H1 (cell line): ENCODE measurements around the gene TUBA8. TPM values are rescaled to one million over a fixed set of nuclear protein-coding genes. Genes with fewer than 3 reads are reported as not detected.

ENCODE experiments used
- CTCF ChIA-PET: fragments of 300-600 bp; sonication (Branson Sonifier 250); formaldehyde crosslinking; loops from one replicate; lab custom pipeline; 2021; ENCODE audit not compliant: partially characterized antibody; lab: Charles Lee
- POLR2A ChIA-PET: fragments of 300-600 bp; sonication (Branson Sonifier 250); formaldehyde crosslinking; loops from one replicate; lab custom pipeline; 2021; ENCODE audit warnings: inconsistent platforms; ENCODE audit not compliant: partially characterized antibody; lab: Charles Lee
- DNase-seq, 2 experiments: peaks; one replicate each; pipeline versions ENCODE4 v3.0.0 to v3.0.0-alpha.2; 2010 to 2022; ENCODE audit warnings: low spot score in 2 of 2, low read depth in 1 of 2, mixed read lengths in 1 of 2
- FAIRE-seq: peaks from 2 replicates; lab custom pipeline; 2011; peaks lifted over from hg19 to GRCh38; lab: Jason Lieb, UNC
- H2AFZ ChIP-seq: 2 replicates; pipeline ENCODE4 v1.8.1; 2012; ENCODE audit warnings: low read length, inconsistent platforms
- H2AK5ac ChIP-seq: 2 replicates; pipeline ENCODE4 v1.6.1; 2013; ENCODE audit warnings: low read depth, low read length
- H2BK120ac ChIP-seq: replicated peaks from 2 replicates; pipeline ENCODE3; 2013; ENCODE audit warnings: low read depth, low read length, inconsistent platforms
- H2BK12ac ChIP-seq: 2 replicates; pipeline ENCODE4 v1.6.1; 2013; ENCODE audit warnings: low read depth, low read length
- H2BK15ac ChIP-seq: 2 replicates; pipeline ENCODE4 v1.6.1; 2013; ENCODE audit warnings: low read length
- H2BK20ac ChIP-seq: 2 replicates; pipeline ENCODE4 v1.6.1; 2013; ENCODE audit warnings: low read length
- H2BK5ac ChIP-seq: 2 replicates; pipeline ENCODE4 v1.6.1; 2013; ENCODE audit warnings: low read depth, low read length
- H3K14ac ChIP-seq: 2 replicates; pipeline ENCODE4 v1.6.1; 2013; ENCODE audit warnings: inconsistent platforms; ENCODE audit not compliant: insufficient read length
- H3K18ac ChIP-seq: 2 replicates; pipeline ENCODE4 v1.6.1; 2013; ENCODE audit warnings: low read length; ENCODE audit errors: extremely low read depth
- H3K23ac ChIP-seq: 2 replicates; pipeline ENCODE4 v1.6.1; 2013; ENCODE audit warnings: inconsistent platforms; ENCODE audit not compliant: insufficient read length
- H3K23me2 ChIP-seq: 2 replicates; pipeline ENCODE4 v1.6.1; 2013; ENCODE audit warnings: low read depth, low read length
- H3K27ac ChIP-seq: 2 replicates; pipeline ENCODE4 v1.6.1; 2011; ENCODE audit warnings: low read depth, low read length, inconsistent platforms
- H3K27me3 ChIP-seq, 4 experiments: replicated peaks in 1 of 4; 1 replicate in 1 of 4; 2 replicates in 3 of 4; pipeline versions ENCODE4 v1.6.1 to v1.8.1; 2011 to 2013; ENCODE audit warnings: low read length in 3 of 4, mild to moderate bottlenecking in 3 of 4, inconsistent platforms in 2 of 4, mixed read lengths in 2 of 4, moderate library complexity in 1 of 4; ENCODE audit not compliant: control insufficient read depth in 3 of 4, insufficient read depth in 3 of 4; ENCODE audit errors: extremely low read depth in 1 of 4
- H3K36me3 ChIP-seq, 4 experiments: 2 replicates each; pipeline versions ENCODE4 v1.6.1 to v1.8.1; 2011 to 2013; ENCODE audit warnings: mild to moderate bottlenecking in 4 of 4, low read length in 3 of 4, moderate library complexity in 2 of 4, control low read depth in 1 of 4, inconsistent platforms in 1 of 4; ENCODE audit not compliant: insufficient read depth in 4 of 4, control insufficient read depth in 2 of 4
- H3K4ac ChIP-seq: replicated peaks from 2 replicates; pipeline ENCODE3; 2013; ENCODE audit warnings: low read length, low read depth, mixed read lengths, inconsistent platforms; ENCODE audit not compliant: insufficient read length
- H3K4me1 ChIP-seq, 4 experiments: replicated peaks in 1 of 4; 1 replicate in 1 of 4; 2 replicates in 3 of 4; pipeline versions ENCODE4 v1.6.1 to v1.8.1; 2011 to 2013; ENCODE audit warnings: low read length in 3 of 4, inconsistent platforms in 2 of 4, mixed read lengths in 1 of 4; ENCODE audit not compliant: insufficient read depth in 4 of 4, control insufficient read depth in 3 of 4
- H3K4me2 ChIP-seq, 2 experiments: 2 replicates each; pipeline versions ENCODE4 v1.6.1 to v1.8.1; 2011 to 2013; ENCODE audit warnings: low read depth in 2 of 2, low read length in 2 of 2, control low read depth in 1 of 2, inconsistent platforms in 1 of 2, mild to moderate bottlenecking in 1 of 2; ENCODE audit not compliant: insufficient read depth in 1 of 2
- H3K4me3 ChIP-seq, 4 experiments: fragments of 200-600, 300-600 bp in 1 of 4; sonication (generic), shearing (Covaris generic), sonication (Bioruptor Twin) in 1 of 4; 2 replicates each; pipeline versions ENCODE4 v1.5.1 to v1.8.1; 2011 to 2016; ENCODE audit warnings: low read length in 4 of 4, low read depth in 3 of 4, control low read depth in 2 of 4, inconsistent platforms in 2 of 4, mild to moderate bottlenecking in 2 of 4, mixed read lengths in 1 of 4, moderate library complexity in 1 of 4; ENCODE audit not compliant: insufficient read depth in 2 of 4; ENCODE audit errors: extremely low read depth in 1 of 4
- H3K56ac ChIP-seq: replicated peaks from 2 replicates; pipeline ENCODE3; 2013; ENCODE audit warnings: low read depth, mild to moderate bottlenecking, mixed read lengths, low read length, inconsistent platforms; ENCODE audit not compliant: insufficient read length
- H3K79me1 ChIP-seq: 2 replicates; pipeline ENCODE4 v1.6.1; 2013; ENCODE audit warnings: low read depth, low read length, control low read depth
- H3K79me2 ChIP-seq, 2 experiments: 2 replicates each; pipeline versions ENCODE4 v1.6.1 to v1.8.1; 2012 to 2013; ENCODE audit warnings: low read length in 2 of 2, mild to moderate bottlenecking in 2 of 2, inconsistent platforms in 1 of 2; ENCODE audit not compliant: insufficient read depth in 2 of 2, control insufficient read depth in 1 of 2
- H3K9ac ChIP-seq, 4 experiments: replicated peaks in 1 of 4; 1 replicate in 1 of 4; 2 replicates in 3 of 4; pipeline versions ENCODE4 v1.6.1 to v1.8.1; 2011 to 2013; ENCODE audit warnings: low read depth in 3 of 4, low read length in 3 of 4, control low read depth in 2 of 4, mild to moderate bottlenecking in 2 of 4, moderate library complexity in 2 of 4, inconsistent platforms in 1 of 4; ENCODE audit errors: extremely low read depth in 1 of 4
- H3K9me3 ChIP-seq, 2 experiments: 2 replicates each; pipeline versions ENCODE4 v1.6.1 to v1.8.1; 2012 to 2013; ENCODE audit warnings: mild to moderate bottlenecking in 2 of 2, moderate library complexity in 2 of 2, control low read depth in 1 of 2, inconsistent platforms in 1 of 2, low read depth in 1 of 2, low read length in 1 of 2, mixed read lengths in 1 of 2; ENCODE audit not compliant: insufficient read depth in 2 of 2
- H4K20me1 ChIP-seq, 2 experiments: replicated peaks in 1 of 2; 2 replicates each; pipeline versions ENCODE3 to v1.8.1; 2011 to 2013; ENCODE audit warnings: inconsistent platforms in 2 of 2, low read length in 2 of 2, mild to moderate bottlenecking in 1 of 2; ENCODE audit not compliant: insufficient read depth in 2 of 2, control insufficient read depth in 1 of 2
- H4K5ac ChIP-seq: 2 replicates; pipeline ENCODE4 v1.6.1; 2013; ENCODE audit warnings: low read length, low read depth, mixed read lengths, inconsistent platforms; ENCODE audit not compliant: insufficient read length
- H4K8ac ChIP-seq: 2 replicates; pipeline ENCODE4 v1.8.0; 2013; ENCODE audit warnings: mild to moderate bottlenecking, moderate library complexity, low read length, inconsistent platforms; ENCODE audit not compliant: insufficient read depth; ENCODE audit errors: extremely low read depth
- H4K91ac ChIP-seq: replicated peaks from 2 replicates; pipeline ENCODE3; 2013; ENCODE audit warnings: low read length, mixed read lengths, inconsistent platforms; ENCODE audit not compliant: insufficient read length
- CEBPB ChIP-seq: IDR thresholded peaks from 2 replicates; pipeline ENCODE4 v1.6.1; 2012; ENCODE audit warnings: low read depth, low read length
- HDAC2 ChIP-seq, 2 experiments: fragments of 300-600 bp in 1 of 2; sonication (generic) in 1 of 2; IDR thresholded peaks; 2 replicates each; pipeline ENCODE4 v1.6.1; 2011 to 2012; ENCODE audit warnings: low read depth in 2 of 2, low read length in 2 of 2, mild to moderate bottlenecking in 2 of 2, moderate library complexity in 2 of 2, borderline replicate concordance in 1 of 2, inconsistent platforms in 1 of 2
- MAFK ChIP-seq: IDR thresholded peaks from 2 replicates; pipeline ENCODE4 v1.6.1; 2012; ENCODE audit warnings: low read depth, mild to moderate bottlenecking, improper control_type of control experiment, low read length
- POLR2A ChIP-seq, 2 experiments: IDR thresholded peaks; 1 replicate in 1 of 2; 2 replicates in 1 of 2; pipeline ENCODE4 v1.6.1; 2011; ENCODE audit warnings: low read depth in 2 of 2, low read length in 2 of 2, mild to moderate bottlenecking in 2 of 2; ENCODE audit errors: control extremely low read depth in 1 of 2
- POLR2AphosphoS5 ChIP-seq: IDR thresholded peaks from 2 replicates; pipeline ENCODE4 v1.6.1; 2011; ENCODE audit warnings: low read depth, low read length
- RAD21 ChIP-seq, 2 experiments: IDR thresholded peaks in 1 of 2; conservative IDR thresholded peaks in 1 of 2; 2 replicates each; pipeline ENCODE4 v1.6.1; 2011; ENCODE audit warnings: low read depth in 2 of 2, low read length in 2 of 2, improper control_type of control experiment in 1 of 2, inconsistent platforms in 1 of 2, mild to moderate bottlenecking in 1 of 2, moderate library complexity in 1 of 2
- SP4 ChIP-seq: IDR thresholded peaks from 2 replicates; pipeline ENCODE4 v1.6.1; 2012; ENCODE audit warnings: low read length, inconsistent platforms
- SUZ12 ChIP-seq: fragments of 200-600 bp; sonication (generic); IDR thresholded peaks from 2 replicates; pipeline ENCODE4 v1.6.1; 2012; ENCODE audit warnings: mild to moderate bottlenecking, inconsistent platforms, low read length, moderate library complexity, mixed read lengths
- WGBS, 2 experiments: shearing (Covaris generic) in 1 of 2; methylation state at CpG; one replicate each; pipeline versions ENCODE4 v1.1.6 to v1.1.7; 2013 to 2015; ENCODE audit warnings: low lambda C conversion rate in 2 of 2, mixed read lengths in 2 of 2, inconsistent platforms in 1 of 2, low coverage in 1 of 2, missing lambda C conversion rate in 1 of 2; ENCODE audit not compliant: insufficient replicate concordance in 2 of 2, insufficient coverage in 1 of 2, insufficient read length in 1 of 2; ENCODE audit errors: extremely low coverage in 1 of 2, missing lambda C conversion rate in 1 of 2; 5-methylcytosine and 5-hydroxymethylcytosine counted together
- polyA plus RNA-seq, 7 experiments: library from polyadenylated mRNA; depleted of rRNA in 3 of 7; stranded (reverse) in 5 of 7; unstranded in 2 of 7; fragments of >200 nt in 5 of 7; fragments of 200-250 nt in 2 of 7; gene quantifications; 1 replicate in 5 of 7; 2 replicates in 1 of 7; 4 replicates in 1 of 7; pipeline versions ENCODE4 v1.2.1 to v1.2.3, GENCODE V29; 2011 to 2013; ENCODE audit warnings: missing spikeins in 2 of 7, mixed read lengths in 2 of 7
- total RNA-seq: library from RNA; stranded (reverse); fragmentation: NEBNext Ultra II Directional; extraction: Animal tissue kit (Norgen Biotek cat#: 25700); gene quantifications from 2 replicates; pipeline ENCODE4 v1.2.1, GENCODE V29; 2021
- TF ChIP-seq, protein P1 (sequence below): IDR thresholded peaks from 2 replicates; pipeline ENCODE4 v1.6.1; 2011; ENCODE audit warnings: low read length, improper control_type of control experiment

Gene TUBA8
- total and polyA plus RNA-seq, 2 of the 8 experiments (the other 6 are each of a cell fraction or from before 2014, with no cell fraction given) = 1.0 to 4.0 TPM

DNA sequence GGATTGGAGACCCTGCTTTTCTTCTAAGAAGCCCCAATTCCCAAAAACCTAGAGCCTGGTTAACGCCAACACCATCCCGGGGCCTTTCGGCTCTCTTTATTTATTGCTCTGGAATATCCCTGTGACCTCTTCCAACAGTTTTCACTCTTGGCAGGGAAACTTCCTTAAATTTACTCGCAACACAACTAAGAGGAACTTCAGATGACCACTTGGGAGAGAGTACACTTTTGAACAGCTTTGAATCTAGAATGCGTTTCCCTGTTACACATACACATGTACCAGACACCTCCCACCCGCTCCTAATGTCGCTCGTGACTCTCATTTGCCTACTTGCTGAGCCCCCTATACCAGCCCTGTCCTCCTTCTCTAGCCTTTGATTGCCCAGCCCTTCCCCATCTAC is 19.4 kb downstream of the TUBA8 start:
- Histone ChIP-seq H3K23me2 (no peaks in the 10 kb centered on the region), H2BK12ac (no peak overlapping the region), H2BK120ac (no peak overlapping the region), H2BK15ac (no peak overlapping the region), H4K91ac (no peak overlapping the region), H3K36me3 (no peaks in the 10 kb centered on the region), H3K4me2 (no peak overlapping the region), H4K8ac (no peak overlapping the region), H3K4me1 (no peaks in the 10 kb centered on the region), H3K79me2 (no peaks in the 10 kb centered on the region), H3K14ac (no peak overlapping the region), H4K20me1 (no peaks in the 10 kb centered on the region), H2AFZ (no peak overlapping the region), H3K27me3 (no peaks in the 10 kb centered on the region), H3K27ac (no peak overlapping the region), H3K79me1 (no peaks in the 10 kb centered on the region), H2BK20ac (no peak overlapping the region), H3K9me3 (no peaks in the 10 kb centered on the region), H3K23ac (no peak overlapping the region), H3K9ac (no peak overlapping the region), H3K4ac (no peak overlapping the region), H4K5ac (no peak overlapping the region), H2AK5ac (no peak overlapping the region), H2BK5ac (no peak overlapping the region), H3K18ac (no peak overlapping the region), H3K56ac (no peak overlapping the region), H3K4me3 (no peak overlapping the region)
- DNase-seq (no peak), FAIRE-seq (no peak)
- WGBS, 2 experiments = 89% methylated on average over 8 of the region's 8 CpGs; no CpG with 5 or more reads in 1 of the 2 experiments
- CTCF ChIA-PET = interaction anchor here (0.7 to 1.4 kb wide), 2 partner anchors 28 to 43 kb away, joined by 3 read pairs; no protein-coding TSS in a partner anchor
- POLR2A ChIA-PET = interaction anchor here (1.5 kb wide), 1 partner anchor 19 kb away, joined by 5 read pairs; the partner anchor contains the start of gene USP18
- no peak for TF ChIP-seq MAFK
- TF ChIP-seq, protein P1, sequence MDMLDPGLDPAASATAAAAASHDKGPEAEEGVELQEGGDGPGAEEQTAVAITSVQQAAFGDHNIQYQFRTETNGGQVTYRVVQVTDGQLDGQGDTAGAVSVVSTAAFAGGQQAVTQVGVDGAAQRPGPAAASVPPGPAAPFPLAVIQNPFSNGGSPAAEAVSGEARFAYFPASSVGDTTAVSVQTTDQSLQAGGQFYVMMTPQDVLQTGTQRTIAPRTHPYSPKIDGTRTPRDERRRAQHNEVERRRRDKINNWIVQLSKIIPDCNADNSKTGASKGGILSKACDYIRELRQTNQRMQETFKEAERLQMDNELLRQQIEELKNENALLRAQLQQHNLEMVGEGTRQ = no peak
- TF ChIP-seq HDAC2 (IDR thresholded peaks at IDR 0.05; ENCODE audit: borderline replicate concordance in 1 of 2, low read depth in 2 of 2, low read length in 2 of 2) = no peak
- no peak for TF ChIP-seq CEBPB
- no peak for TF ChIP-seq POLR2AphosphoS5
- no peak for TF ChIP-seq SP4
- no peak for TF ChIP-seq SUZ12
- no peak for TF ChIP-seq RAD21 (IDR thresholded peaks at IDR 0.05 in 1 of 2, conservative IDR thresholded peaks at IDR 0.05 in 1 of 2; ENCODE audit: low read depth in 2 of 2, low read length in 2 of 2)
- TF ChIP-seq POLR2A (IDR thresholded peaks at IDR 0.05; ENCODE audit: control extremely low read depth in 1 of 2, low read depth in 2 of 2, low read length in 2 of 2) = no peak
